ENCODE measurements around the gene CRX.
"Not testable (repeated sequence)": the region's sequence is repeated elsewhere in the genome, so short reads cannot be mapped to it uniquely, and the experiment has no call there.

The CRX gene

DNA sequence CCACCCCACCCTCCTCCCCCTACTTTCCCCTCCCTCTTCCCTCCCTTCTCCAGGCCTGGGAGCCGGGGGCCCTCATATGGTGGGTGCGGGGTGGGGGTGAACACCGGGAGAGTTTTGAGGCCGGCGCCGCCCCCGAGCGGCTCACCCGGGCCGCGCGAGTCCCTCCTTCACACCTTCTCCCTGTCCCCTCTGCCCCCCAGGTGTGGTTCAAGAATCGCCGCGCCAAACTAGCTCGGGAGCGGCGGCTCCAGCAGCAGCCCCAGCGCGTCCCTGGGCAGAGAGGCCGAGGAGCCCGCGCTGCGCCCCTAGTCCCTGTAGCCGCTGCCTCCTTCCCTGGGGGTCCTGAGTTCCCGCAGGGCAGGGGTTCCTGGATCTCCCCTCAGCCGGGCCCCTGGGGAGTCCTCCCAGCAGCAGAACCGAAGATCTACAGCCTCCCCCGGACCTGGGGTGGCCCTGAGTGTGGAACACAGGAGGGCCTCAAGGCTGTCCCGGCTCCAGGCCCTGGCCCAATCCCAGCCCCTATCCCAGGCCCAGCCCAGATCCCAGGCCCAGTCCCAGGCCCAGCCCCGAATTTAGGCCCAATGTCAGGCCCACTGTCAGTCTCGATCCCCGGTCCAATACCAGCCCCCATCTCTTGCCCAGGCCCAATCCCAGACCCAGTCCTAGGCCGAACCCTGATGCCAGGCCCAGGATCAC, 39.0 kb downstream of the CRX start:
- no peak for DNase-seq

DNA sequence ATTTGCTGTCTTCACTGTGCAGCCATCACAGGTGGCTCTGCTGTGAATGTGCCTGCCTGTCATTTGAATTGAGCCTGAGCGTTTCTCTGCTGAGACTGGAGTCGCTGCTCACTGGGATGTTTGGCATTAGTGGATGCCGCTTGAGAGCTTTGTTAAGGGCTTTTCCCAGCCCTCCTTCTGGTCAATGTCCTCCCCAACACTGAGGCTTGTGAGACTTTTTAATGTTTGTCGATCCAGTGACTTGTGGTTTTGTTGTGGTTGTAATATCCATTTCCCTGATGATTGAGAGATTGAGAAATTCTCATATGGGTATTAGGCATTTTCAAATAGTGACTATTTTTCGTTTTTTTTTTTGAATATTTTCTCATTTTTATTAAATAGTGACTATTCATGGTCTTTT, 39.9 kb downstream of the CRX start:
- DNase-seq: no peak

DNA sequence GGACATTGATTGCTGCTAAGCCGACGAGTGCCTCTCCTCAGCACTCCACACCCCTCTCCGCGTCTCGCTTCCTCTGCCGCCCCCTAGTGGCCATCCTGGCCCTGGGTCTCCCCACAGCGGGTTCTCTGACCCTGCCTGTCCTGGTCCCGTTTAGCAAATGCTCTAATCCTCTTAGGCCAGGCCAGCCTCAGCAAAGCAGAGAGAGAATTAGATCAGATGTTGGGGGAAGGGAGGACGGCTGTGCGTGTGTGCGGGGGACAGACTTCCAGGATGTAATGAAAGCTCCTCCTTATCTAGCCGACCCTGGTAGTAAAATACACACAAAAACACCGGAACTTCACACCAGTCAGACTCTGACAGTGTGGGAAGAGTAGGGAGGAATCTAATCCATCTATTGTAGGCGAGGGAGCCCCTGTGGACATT, 41.8 kb downstream of the CRX start:
- peak; percentile 67 to 90 (median 82) for DNase-seq

DNA sequence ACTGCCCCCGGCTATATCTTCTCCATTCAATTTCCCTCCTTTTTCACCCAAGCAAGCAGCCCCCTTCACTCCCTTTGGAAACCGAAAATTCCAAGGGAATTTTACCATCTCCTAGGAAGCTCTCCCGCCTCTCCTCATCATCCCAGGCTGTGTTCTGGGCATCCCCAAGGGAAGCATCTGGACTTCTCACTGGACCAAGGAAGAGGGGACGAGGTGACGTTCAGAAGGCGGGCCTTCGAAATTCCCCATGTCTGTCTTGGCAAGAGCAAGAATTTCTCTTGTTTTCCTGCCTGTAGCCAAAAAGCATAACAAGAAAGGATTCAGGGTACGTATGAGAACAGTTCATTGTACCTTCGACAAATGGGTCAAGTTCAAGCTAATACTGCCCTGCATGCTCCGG, 43.4 kb downstream of the CRX start:
- DNase-seq: no peak

DNA sequence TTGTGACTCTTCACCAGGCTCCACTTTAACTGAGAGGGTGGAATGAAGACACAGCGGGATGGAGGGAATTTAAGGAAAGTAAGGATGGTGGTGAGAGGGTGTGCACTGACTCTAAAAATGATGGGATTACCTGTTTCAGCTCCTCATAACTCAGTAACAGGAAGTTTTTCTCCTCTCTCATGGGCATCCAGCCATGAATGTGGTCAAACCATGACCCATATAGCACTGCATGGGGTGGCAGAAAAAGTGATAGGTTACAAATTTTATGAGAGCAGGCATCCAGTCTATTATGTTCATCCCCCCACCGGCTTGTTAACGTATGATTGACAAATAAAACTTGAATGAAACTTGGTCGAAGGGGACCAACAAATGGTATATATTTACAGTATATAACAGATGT, 57.2 kb downstream of the CRX start:
- no peak for DNase-seq

DNA sequence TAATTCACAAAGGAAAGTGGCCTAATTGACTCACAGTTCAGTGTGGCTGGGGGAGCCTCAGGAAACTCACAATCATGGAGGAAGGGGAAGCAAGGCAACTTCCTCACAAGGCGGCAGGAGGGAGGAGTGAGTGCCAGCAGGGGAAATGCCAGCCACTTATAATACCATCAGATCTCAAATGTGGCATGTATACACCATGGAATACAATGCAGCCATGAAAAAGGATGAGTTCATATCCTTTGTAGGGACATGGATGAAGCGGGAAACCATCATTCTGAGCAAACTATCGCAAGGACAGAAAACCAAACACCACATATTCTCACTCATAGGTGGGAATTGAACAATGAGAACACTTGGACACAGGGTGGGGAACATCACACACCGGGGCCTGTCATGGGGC, 57.6 kb downstream of the CRX start:
- DNase-seq: not testable (repeated sequence)

DNA sequence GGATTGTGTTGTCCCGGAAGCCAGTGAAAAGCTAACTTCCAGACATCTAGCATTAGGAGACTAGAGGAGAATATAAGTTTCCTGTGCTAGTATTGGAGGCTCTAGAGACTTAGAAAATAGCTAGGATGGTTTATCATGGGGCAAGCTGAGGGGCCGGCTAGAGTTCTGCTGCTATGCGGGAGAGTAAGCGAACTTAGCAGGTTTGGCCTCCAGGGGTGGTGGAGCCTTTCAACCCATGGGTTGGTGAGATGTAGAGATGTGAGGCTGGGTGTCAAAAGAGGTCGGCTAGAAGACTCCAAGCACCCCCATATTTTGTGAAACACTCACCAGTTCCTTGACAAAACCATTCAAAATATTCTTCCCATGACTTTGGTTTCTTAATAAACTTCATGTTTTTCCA, 60.0 kb downstream of the CRX start:
- DNase-seq: no peak

DNA sequence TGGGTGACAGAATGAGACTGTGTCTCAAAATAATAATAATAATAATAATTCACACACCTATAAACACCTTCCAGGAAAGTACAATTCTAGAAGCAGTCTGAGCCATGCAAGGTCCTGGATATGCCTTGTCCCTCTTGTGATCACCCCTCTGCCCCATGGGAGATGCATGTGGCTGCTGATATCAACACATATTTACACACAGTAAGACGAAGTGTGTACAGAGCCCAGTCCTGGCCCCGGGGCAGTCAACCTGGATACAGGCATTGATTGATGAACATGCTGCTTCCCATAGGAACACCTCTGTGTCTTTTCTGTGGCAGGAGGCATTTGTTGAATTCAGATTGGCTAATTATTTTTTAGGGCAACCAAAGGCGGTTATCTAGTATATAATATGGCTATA, 61.2 kb downstream of the CRX start:
- no peak for DNase-seq

DNA sequence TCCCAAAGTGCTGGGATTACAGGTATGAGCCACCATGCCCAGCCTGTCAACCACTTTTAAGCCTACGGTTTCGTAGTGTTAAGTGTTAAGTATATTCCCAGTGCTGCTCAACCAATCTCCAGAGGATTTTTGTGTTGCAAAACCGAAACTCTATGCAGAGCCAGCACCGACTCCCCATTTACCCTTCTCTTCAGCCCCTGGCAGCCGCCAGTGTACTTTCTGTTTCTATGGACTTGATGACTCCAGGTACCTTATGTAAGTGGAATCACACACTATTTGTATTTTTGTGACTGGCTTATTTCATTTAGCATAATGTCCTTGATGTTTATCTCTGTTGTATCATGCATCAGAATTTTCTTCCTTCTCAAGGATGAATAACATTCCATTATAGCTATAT, 63.3 kb downstream of the CRX start:
- DNase-seq: no peak

DNA sequence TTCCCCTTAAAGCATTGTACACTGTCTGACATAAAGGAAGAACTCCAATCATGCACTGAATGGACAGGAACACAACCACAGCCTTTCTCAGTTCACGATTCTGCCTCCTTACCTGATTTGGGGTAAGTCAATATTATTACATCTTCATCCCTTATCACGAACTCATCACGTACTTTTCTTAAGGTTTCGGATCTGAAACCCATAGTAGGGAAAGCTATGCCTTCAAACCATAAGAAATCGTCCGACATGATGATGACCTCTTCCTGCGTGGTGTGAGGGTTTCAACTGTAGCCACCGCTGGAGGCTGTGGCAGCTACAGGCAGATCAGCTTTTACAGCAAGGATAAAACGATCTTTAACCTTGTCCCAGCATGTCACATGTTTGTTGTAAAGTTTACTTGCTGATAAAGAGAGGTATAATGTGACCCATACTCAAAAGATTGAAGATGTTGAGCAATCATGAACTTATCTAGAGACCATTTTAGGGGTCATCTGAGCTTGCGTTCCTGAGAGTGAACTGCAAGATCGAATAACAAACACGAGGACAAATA, 64.3 kb downstream of the CRX start, which contains the start of gene SULT2A1:
Gene SULT2A1, minus strand, starts transcription at position 306 of the 550 bp plus-strand sequence. Its CDS starts 58 bp downstream, at position 248.
- DNase-seq: no peak

DNA sequence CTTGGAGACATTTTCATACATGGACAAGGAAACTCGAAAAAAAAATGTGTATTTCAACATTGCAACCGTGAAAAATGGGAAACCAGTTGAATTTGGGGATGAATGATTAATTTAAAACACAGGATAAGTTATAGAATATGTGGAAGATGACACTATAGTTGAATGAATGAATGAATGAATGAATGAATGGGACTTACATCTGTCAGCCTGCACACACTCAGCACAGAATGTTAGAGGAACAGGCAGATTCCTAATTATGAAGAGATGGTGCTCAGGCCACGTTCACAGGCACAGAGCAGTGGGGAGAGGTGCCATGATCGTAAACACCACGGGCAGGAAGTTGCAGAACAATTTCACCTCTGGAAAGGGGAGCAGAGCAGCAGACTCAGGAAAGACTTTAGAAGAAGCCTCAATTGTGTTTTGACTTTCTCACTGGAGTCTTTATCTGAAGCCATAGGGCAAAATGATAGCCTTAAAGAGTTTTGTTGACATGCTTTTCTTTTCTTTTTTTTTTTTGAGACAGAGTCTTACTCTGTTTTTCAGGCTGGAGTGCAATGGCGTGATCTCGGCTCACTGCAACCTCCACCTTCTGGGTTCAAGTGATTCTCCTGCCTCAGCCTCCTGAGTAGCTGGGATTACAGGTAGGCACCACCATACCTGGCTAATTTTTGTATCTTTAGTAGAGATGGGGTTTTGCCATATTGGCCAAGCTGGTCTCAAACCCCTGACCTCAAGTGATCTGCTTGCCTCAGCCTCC, 69.3 kb downstream of the CRX start:
- no peak for DNase-seq

DNA sequence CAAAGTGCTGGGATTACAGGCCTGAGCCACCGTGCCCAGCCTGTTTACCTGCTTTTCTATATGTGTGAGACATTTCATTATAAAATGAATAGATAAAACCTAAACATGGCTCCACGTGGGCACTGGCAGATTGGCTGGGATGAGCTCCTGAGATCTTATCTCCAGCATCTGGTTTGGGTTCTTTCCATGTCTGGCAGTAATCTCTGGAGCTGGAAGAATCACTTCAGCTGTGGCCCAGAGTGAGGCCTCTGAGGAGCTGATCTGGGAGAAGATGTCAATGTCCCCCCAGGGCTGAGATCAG, 69.8 kb downstream of the CRX start:
- DNase-seq: no peak

DNA sequence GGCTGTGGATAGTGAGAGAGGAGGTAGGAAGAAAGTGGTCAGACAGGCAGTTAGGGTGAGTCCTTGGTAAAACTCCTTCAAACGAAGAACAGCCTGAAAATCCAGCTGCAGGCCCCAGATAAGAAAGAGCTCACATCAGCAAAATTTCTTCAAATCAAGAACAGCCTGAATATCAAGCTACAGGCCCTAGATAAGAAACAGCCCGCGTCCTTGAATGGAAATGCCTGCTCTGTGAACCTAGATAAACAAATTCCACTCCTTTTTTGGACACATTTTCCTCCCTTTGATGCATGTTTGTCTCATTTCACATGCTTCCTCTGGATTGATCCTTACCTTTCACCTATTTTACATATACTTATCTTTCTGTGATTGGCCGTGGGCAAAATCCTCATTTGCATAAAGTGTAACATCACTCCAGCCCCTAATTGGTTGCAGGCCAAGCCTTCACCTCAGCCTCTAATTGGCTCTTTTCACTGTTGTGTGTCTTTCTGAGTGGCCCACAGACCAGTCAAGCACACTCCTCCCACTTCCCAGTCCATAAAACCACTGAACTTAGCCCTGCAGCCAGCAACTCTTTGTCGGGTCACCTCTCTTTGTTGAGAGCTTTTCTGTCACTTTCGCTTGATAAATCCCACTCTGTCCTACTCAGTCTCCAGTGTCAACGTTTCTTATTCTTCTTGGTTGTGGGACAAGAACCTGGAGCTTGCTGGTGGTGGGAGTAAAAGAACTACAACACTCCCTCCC, 70.4 kb downstream of the CRX start:
- DNase-seq: no peak
